ENCODE measurements around the gene DUSP6. TPM values are rescaled to one million over a fixed set of nuclear protein-coding genes. Genes with fewer than 3 reads are reported as not detected.

Gene DUSP6
- polyA plus RNA-seq, 1 donor from 2014 or later, result 44.3 TPM

DNA sequence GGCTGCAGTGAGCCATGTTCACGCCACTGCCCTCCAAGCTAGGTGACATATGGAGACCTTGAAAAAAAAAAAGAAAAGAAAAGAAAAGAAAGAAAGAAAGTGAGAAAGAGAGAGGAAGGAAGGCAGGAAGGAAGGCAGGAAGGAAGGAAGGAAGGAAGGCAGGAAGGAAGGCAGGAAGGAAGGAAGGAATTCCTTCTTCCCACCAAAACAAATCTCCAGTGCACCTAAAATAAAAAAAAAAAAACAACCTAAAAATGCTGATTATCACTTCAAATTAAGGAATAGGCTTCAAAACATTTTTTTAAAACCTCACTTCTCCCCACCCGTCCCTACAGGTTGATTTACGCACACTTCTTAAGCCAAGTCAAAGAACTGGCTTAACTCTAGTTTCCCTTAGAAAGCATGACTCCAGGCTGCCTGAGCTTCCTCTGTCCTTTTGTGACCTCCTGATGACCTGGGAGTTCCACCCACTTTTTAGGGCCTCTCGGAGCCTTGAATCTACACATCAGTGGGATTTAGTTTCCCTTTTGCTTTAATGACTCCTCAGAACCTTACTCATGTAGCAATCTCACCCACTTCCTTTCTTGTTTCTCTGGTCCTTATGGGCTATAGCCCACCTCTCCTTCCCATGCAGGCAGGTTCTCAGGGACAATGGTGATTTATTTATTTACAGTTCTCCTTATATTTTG, 18.6 kb downstream of the DUSP6 start:
- no peaks in the 10 kb centered on the region for H3K9me2 ChIP-seq (ENCODE audit: insufficient read depth, low read length)
- H3K36me3 ChIP-seq (ENCODE audit: insufficient read depth, low read length), result no peaks in the 10 kb centered on the region
- H4K20me1 ChIP-seq (ENCODE audit: insufficient read depth), result no peaks in the 10 kb centered on the region
- no peak overlapping the region for H3K27ac ChIP-seq (ENCODE audit: low read length)
- H3K4me3 ChIP-seq (ENCODE audit: low read length), result no peak overlapping the region
- H3K9me3 ChIP-seq (ENCODE audit: low read length), result no peaks in the 10 kb centered on the region
- no peaks in the 10 kb centered on the region for H3F3A ChIP-seq (ENCODE audit: insufficient read depth, low read length, poor library complexity, severe bottlenecking)
- H2AFZ ChIP-seq (ENCODE audit: low read depth, low read length), result no peak overlapping the region
- no peaks in the 10 kb centered on the region for H3K79me2 ChIP-seq (replicated peaks; ENCODE audit: insufficient read depth, low read length)
- H3K27me3 ChIP-seq (ENCODE audit: insufficient read depth, low read depth, low read length), result no peaks in the 10 kb centered on the region
- no peak overlapping the region for H3K9ac ChIP-seq (ENCODE audit: low read length)
- TF ChIP-seq, protein P1, sequence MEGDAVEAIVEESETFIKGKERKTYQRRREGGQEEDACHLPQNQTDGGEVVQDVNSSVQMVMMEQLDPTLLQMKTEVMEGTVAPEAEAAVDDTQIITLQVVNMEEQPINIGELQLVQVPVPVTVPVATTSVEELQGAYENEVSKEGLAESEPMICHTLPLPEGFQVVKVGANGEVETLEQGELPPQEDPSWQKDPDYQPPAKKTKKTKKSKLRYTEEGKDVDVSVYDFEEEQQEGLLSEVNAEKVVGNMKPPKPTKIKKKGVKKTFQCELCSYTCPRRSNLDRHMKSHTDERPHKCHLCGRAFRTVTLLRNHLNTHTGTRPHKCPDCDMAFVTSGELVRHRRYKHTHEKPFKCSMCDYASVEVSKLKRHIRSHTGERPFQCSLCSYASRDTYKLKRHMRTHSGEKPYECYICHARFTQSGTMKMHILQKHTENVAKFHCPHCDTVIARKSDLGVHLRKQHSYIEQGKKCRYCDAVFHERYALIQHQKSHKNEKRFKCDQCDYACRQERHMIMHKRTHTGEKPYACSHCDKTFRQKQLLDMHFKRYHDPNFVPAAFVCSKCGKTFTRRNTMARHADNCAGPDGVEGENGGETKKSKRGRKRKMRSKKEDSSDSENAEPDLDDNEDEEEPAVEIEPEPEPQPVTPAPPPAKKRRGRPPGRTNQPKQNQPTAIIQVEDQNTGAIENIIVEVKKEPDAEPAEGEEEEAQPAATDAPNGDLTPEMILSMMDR (IDR thresholded peaks at IDR 0.05; ENCODE audit: poor library complexity, severe bottlenecking), result no peak
- TF ChIP-seq RAD21 (conservative IDR thresholded peaks at IDR 0.05) (no peak), EZH2 (IDR thresholded peaks at IDR 0.05; ENCODE audit: borderline replicate concordance, insufficient read depth, low read length, poor library complexity, severe bottlenecking) (no peak), MXI1 (conservative IDR thresholded peaks at IDR 0.05; ENCODE audit: poor library complexity, severe bottlenecking) (no peak), SMC3 (conservative IDR thresholded peaks at IDR 0.05; ENCODE audit: poor library complexity) (no peak), EP300 (conservative IDR thresholded peaks at IDR 0.05; ENCODE audit: poor library complexity, severe bottlenecking) (no peak), POLR2AphosphoS5 (IDR thresholded peaks at IDR 0.05) (no peak), TAF1 (IDR thresholded peaks at IDR 0.05; ENCODE audit: low read depth) (no peak)
- TF ChIP-seq, protein P2, sequence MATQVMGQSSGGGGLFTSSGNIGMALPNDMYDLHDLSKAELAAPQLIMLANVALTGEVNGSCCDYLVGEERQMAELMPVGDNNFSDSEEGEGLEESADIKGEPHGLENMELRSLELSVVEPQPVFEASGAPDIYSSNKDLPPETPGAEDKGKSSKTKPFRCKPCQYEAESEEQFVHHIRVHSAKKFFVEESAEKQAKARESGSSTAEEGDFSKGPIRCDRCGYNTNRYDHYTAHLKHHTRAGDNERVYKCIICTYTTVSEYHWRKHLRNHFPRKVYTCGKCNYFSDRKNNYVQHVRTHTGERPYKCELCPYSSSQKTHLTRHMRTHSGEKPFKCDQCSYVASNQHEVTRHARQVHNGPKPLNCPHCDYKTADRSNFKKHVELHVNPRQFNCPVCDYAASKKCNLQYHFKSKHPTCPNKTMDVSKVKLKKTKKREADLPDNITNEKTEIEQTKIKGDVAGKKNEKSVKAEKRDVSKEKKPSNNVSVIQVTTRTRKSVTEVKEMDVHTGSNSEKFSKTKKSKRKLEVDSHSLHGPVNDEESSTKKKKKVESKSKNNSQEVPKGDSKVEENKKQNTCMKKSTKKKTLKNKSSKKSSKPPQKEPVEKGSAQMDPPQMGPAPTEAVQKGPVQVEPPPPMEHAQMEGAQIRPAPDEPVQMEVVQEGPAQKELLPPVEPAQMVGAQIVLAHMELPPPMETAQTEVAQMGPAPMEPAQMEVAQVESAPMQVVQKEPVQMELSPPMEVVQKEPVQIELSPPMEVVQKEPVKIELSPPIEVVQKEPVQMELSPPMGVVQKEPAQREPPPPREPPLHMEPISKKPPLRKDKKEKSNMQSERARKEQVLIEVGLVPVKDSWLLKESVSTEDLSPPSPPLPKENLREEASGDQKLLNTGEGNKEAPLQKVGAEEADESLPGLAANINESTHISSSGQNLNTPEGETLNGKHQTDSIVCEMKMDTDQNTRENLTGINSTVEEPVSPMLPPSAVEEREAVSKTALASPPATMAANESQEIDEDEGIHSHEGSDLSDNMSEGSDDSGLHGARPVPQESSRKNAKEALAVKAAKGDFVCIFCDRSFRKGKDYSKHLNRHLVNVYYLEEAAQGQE (IDR thresholded peaks at IDR 0.05; ENCODE audit: borderline replicate concordance), result no peak
- no peak overlapping the region for H3K4me2 ChIP-seq (ENCODE audit: low read length)

DNA sequence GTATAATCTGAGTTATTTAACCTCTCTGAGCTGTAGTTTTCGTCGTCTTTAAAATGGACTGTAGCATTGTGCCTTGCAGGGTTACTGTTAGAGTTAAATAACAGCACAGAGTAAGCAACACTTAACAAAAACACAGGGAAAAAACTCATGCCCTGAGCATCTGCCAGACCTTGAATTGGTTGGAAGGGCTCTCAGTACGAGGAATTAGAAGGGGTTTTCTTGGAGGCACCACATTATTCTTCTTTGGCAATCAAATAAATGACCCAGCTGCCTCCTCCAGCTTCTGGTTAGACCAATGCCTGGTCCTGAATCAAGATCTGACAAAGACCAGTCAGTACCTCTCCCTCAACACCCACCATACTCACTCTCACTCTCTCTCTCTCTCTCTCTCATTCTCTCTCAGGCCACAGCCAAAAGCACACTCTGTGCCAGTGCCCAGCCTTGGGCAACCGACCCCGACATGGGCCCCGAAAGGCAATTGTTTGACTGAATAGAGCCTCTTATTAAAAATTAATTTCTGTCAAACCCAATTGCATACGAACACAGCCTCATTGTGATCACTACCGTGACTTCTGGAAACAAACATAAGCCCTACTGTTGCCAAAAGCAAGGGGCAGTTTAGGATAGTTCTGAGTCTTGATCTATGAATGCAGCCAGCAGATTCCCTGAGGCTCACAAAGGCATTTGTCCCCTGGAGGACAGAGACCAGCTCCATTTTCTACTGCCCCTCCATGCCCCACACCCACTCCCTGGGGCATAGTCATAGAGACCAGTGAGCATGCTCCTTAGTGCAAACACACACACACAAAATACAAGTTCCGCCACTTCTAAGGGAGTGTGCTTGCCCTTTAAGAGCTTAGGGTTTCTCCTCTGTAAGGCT, 23.9 kb downstream of the DUSP6 start:
- Histone ChIP-seq H3K27me3 (ENCODE audit: insufficient read depth, low read depth, low read length) (no peaks in the 10 kb centered on the region), H3K4me3 (ENCODE audit: low read length) (no peak overlapping the region), H3K9ac (ENCODE audit: low read length) (no peak overlapping the region), H3K9me2 (ENCODE audit: insufficient read depth, low read length) (no peaks in the 10 kb centered on the region), H3F3A (ENCODE audit: insufficient read depth, low read length, poor library complexity, severe bottlenecking) (no peaks in the 10 kb centered on the region), H4K20me1 (ENCODE audit: insufficient read depth) (no peaks in the 10 kb centered on the region), H3K4me2 (ENCODE audit: low read length) (no peak overlapping the region), H2AFZ (ENCODE audit: low read depth, low read length) (no peak overlapping the region), H3K27ac (ENCODE audit: low read length) (no peak overlapping the region), H3K9me3 (ENCODE audit: low read length) (no peaks in the 10 kb centered on the region), H3K79me2 (replicated peaks; ENCODE audit: insufficient read depth, low read length) (no peaks in the 10 kb centered on the region), H3K36me3 (ENCODE audit: insufficient read depth, low read length) (no peaks in the 10 kb centered on the region)
- TF ChIP-seq EZH2 (IDR thresholded peaks at IDR 0.05; ENCODE audit: borderline replicate concordance, insufficient read depth, low read length, poor library complexity, severe bottlenecking) (no peak), TAF1 (IDR thresholded peaks at IDR 0.05; ENCODE audit: low read depth) (no peak), MXI1 (conservative IDR thresholded peaks at IDR 0.05; ENCODE audit: poor library complexity, severe bottlenecking) (no peak), RAD21 (conservative IDR thresholded peaks at IDR 0.05) (no peak), SMC3 (conservative IDR thresholded peaks at IDR 0.05; ENCODE audit: poor library complexity) (no peak), POLR2AphosphoS5 (IDR thresholded peaks at IDR 0.05) (no peak), EP300 (conservative IDR thresholded peaks at IDR 0.05; ENCODE audit: poor library complexity, severe bottlenecking) (no peak)
- TF ChIP-seq, protein P1 (IDR thresholded peaks at IDR 0.05; ENCODE audit: poor library complexity, severe bottlenecking), result no peak
- TF ChIP-seq, protein P2 (IDR thresholded peaks at IDR 0.05; ENCODE audit: borderline replicate concordance), result no peak

Data from neural cell (in vitro differentiated cells).